H1 (cell line): ENCODE data around the gene DBH. TPM values are rescaled to one million over a fixed set of nuclear protein-coding genes. Genes with fewer than 3 reads are reported as not detected.

Experiments
- CTCF ChIA-PET: fragments of 300-600 bp; sonication (Branson Sonifier 250); formaldehyde crosslinking; loops from one replicate; lab custom pipeline; 2021; ENCODE audit not compliant: partially characterized antibody; lab: Charles Lee
- POLR2A ChIA-PET: fragments of 300-600 bp; sonication (Branson Sonifier 250); formaldehyde crosslinking; loops from one replicate; lab custom pipeline; 2021; ENCODE audit warnings: inconsistent platforms; ENCODE audit not compliant: partially characterized antibody; lab: Charles Lee
- DNase-seq, 2 experiments: peaks; one replicate each; pipeline versions ENCODE4 v3.0.0 to v3.0.0-alpha.2; 2010 to 2022; ENCODE audit warnings: low spot score in 2 of 2, low read depth in 1 of 2, mixed read lengths in 1 of 2
- FAIRE-seq: peaks from 2 replicates; lab custom pipeline; 2011; peaks lifted over from hg19 to GRCh38; lab: Jason Lieb, UNC
- H2AFZ ChIP-seq: 2 replicates; pipeline ENCODE4 v1.8.1; 2012; ENCODE audit warnings: low read length, inconsistent platforms
- H2AK5ac ChIP-seq: 2 replicates; pipeline ENCODE4 v1.6.1; 2013; ENCODE audit warnings: low read depth, low read length
- H2BK120ac ChIP-seq: replicated peaks from 2 replicates; pipeline ENCODE3; 2013; ENCODE audit warnings: low read depth, low read length, inconsistent platforms
- H2BK12ac ChIP-seq: 2 replicates; pipeline ENCODE4 v1.6.1; 2013; ENCODE audit warnings: low read depth, low read length
- H2BK15ac ChIP-seq: 2 replicates; pipeline ENCODE4 v1.6.1; 2013; ENCODE audit warnings: low read length
- H2BK20ac ChIP-seq: 2 replicates; pipeline ENCODE4 v1.6.1; 2013; ENCODE audit warnings: low read length
- H2BK5ac ChIP-seq: 2 replicates; pipeline ENCODE4 v1.6.1; 2013; ENCODE audit warnings: low read depth, low read length
- H3K14ac ChIP-seq: 2 replicates; pipeline ENCODE4 v1.6.1; 2013; ENCODE audit warnings: inconsistent platforms; ENCODE audit not compliant: insufficient read length
- H3K18ac ChIP-seq: 2 replicates; pipeline ENCODE4 v1.6.1; 2013; ENCODE audit warnings: low read length; ENCODE audit errors: extremely low read depth
- H3K23ac ChIP-seq: 2 replicates; pipeline ENCODE4 v1.6.1; 2013; ENCODE audit warnings: inconsistent platforms; ENCODE audit not compliant: insufficient read length
- H3K23me2 ChIP-seq: 2 replicates; pipeline ENCODE4 v1.6.1; 2013; ENCODE audit warnings: low read depth, low read length
- H3K27ac ChIP-seq: 2 replicates; pipeline ENCODE4 v1.6.1; 2011; ENCODE audit warnings: low read depth, low read length, inconsistent platforms
- H3K27me3 ChIP-seq, 4 experiments: replicated peaks in 1 of 4; 1 replicate in 1 of 4; 2 replicates in 3 of 4; pipeline versions ENCODE4 v1.6.1 to v1.8.1; 2011 to 2013; ENCODE audit warnings: low read length in 3 of 4, mild to moderate bottlenecking in 3 of 4, inconsistent platforms in 2 of 4, mixed read lengths in 2 of 4, moderate library complexity in 1 of 4; ENCODE audit not compliant: control insufficient read depth in 3 of 4, insufficient read depth in 3 of 4; ENCODE audit errors: extremely low read depth in 1 of 4
- H3K36me3 ChIP-seq, 4 experiments: 2 replicates each; pipeline versions ENCODE4 v1.6.1 to v1.8.1; 2011 to 2013; ENCODE audit warnings: mild to moderate bottlenecking in 4 of 4, low read length in 3 of 4, moderate library complexity in 2 of 4, control low read depth in 1 of 4, inconsistent platforms in 1 of 4; ENCODE audit not compliant: insufficient read depth in 4 of 4, control insufficient read depth in 2 of 4
- H3K4ac ChIP-seq: replicated peaks from 2 replicates; pipeline ENCODE3; 2013; ENCODE audit warnings: low read length, low read depth, mixed read lengths, inconsistent platforms; ENCODE audit not compliant: insufficient read length
- H3K4me1 ChIP-seq, 4 experiments: replicated peaks in 1 of 4; 1 replicate in 1 of 4; 2 replicates in 3 of 4; pipeline versions ENCODE4 v1.6.1 to v1.8.1; 2011 to 2013; ENCODE audit warnings: low read length in 3 of 4, inconsistent platforms in 2 of 4, mixed read lengths in 1 of 4; ENCODE audit not compliant: insufficient read depth in 4 of 4, control insufficient read depth in 3 of 4
- H3K4me2 ChIP-seq, 2 experiments: 2 replicates each; pipeline versions ENCODE4 v1.6.1 to v1.8.1; 2011 to 2013; ENCODE audit warnings: low read depth in 2 of 2, low read length in 2 of 2, control low read depth in 1 of 2, inconsistent platforms in 1 of 2, mild to moderate bottlenecking in 1 of 2; ENCODE audit not compliant: insufficient read depth in 1 of 2
- H3K4me3 ChIP-seq, 4 experiments: fragments of 200-600, 300-600 bp in 1 of 4; sonication (generic), shearing (Covaris generic), sonication (Bioruptor Twin) in 1 of 4; 2 replicates each; pipeline versions ENCODE4 v1.5.1 to v1.8.1; 2011 to 2016; ENCODE audit warnings: low read length in 4 of 4, low read depth in 3 of 4, control low read depth in 2 of 4, inconsistent platforms in 2 of 4, mild to moderate bottlenecking in 2 of 4, mixed read lengths in 1 of 4, moderate library complexity in 1 of 4; ENCODE audit not compliant: insufficient read depth in 2 of 4; ENCODE audit errors: extremely low read depth in 1 of 4
- H3K56ac ChIP-seq: replicated peaks from 2 replicates; pipeline ENCODE3; 2013; ENCODE audit warnings: low read depth, mild to moderate bottlenecking, mixed read lengths, low read length, inconsistent platforms; ENCODE audit not compliant: insufficient read length
- H3K79me1 ChIP-seq: 2 replicates; pipeline ENCODE4 v1.6.1; 2013; ENCODE audit warnings: low read depth, low read length, control low read depth
- H3K79me2 ChIP-seq, 2 experiments: 2 replicates each; pipeline versions ENCODE4 v1.6.1 to v1.8.1; 2012 to 2013; ENCODE audit warnings: low read length in 2 of 2, mild to moderate bottlenecking in 2 of 2, inconsistent platforms in 1 of 2; ENCODE audit not compliant: insufficient read depth in 2 of 2, control insufficient read depth in 1 of 2
- H3K9ac ChIP-seq, 4 experiments: replicated peaks in 1 of 4; 1 replicate in 1 of 4; 2 replicates in 3 of 4; pipeline versions ENCODE4 v1.6.1 to v1.8.1; 2011 to 2013; ENCODE audit warnings: low read depth in 3 of 4, low read length in 3 of 4, control low read depth in 2 of 4, mild to moderate bottlenecking in 2 of 4, moderate library complexity in 2 of 4, inconsistent platforms in 1 of 4; ENCODE audit errors: extremely low read depth in 1 of 4
- H3K9me3 ChIP-seq, 2 experiments: 2 replicates each; pipeline versions ENCODE4 v1.6.1 to v1.8.1; 2012 to 2013; ENCODE audit warnings: mild to moderate bottlenecking in 2 of 2, moderate library complexity in 2 of 2, control low read depth in 1 of 2, inconsistent platforms in 1 of 2, low read depth in 1 of 2, low read length in 1 of 2, mixed read lengths in 1 of 2; ENCODE audit not compliant: insufficient read depth in 2 of 2
- H4K20me1 ChIP-seq, 2 experiments: replicated peaks in 1 of 2; 2 replicates each; pipeline versions ENCODE3 to v1.8.1; 2011 to 2013; ENCODE audit warnings: inconsistent platforms in 2 of 2, low read length in 2 of 2, mild to moderate bottlenecking in 1 of 2; ENCODE audit not compliant: insufficient read depth in 2 of 2, control insufficient read depth in 1 of 2
- H4K5ac ChIP-seq: 2 replicates; pipeline ENCODE4 v1.6.1; 2013; ENCODE audit warnings: low read length, low read depth, mixed read lengths, inconsistent platforms; ENCODE audit not compliant: insufficient read length
- H4K8ac ChIP-seq: 2 replicates; pipeline ENCODE4 v1.8.0; 2013; ENCODE audit warnings: mild to moderate bottlenecking, moderate library complexity, low read length, inconsistent platforms; ENCODE audit not compliant: insufficient read depth; ENCODE audit errors: extremely low read depth
- H4K91ac ChIP-seq: replicated peaks from 2 replicates; pipeline ENCODE3; 2013; ENCODE audit warnings: low read length, mixed read lengths, inconsistent platforms; ENCODE audit not compliant: insufficient read length
- ASH2L ChIP-seq: fragments of 200-600, 300-600 bp; sonication (generic); IDR thresholded peaks from one replicate; pipeline ENCODE4 v1.7.1; 2017; ENCODE audit warnings: low read length
- BCL11A ChIP-seq, 2 experiments: IDR thresholded peaks; one replicate each; pipeline ENCODE4 v1.6.1; 2011; ENCODE audit warnings: low read depth in 2 of 2, low read length in 2 of 2, mild to moderate bottlenecking in 2 of 2
- BRCA1 ChIP-seq: IDR thresholded peaks from 2 replicates; pipeline ENCODE4 v1.6.1; 2012; ENCODE audit warnings: low read depth, low read length, improper control_type of control experiment
- RFX5 ChIP-seq: IDR thresholded peaks from 2 replicates; pipeline ENCODE4 v1.6.1; 2011; ENCODE audit warnings: low read depth, low read length, improper control_type of control experiment, borderline replicate concordance
- SP1 ChIP-seq: IDR thresholded peaks from 2 replicates; pipeline ENCODE4 v1.6.1; 2011; ENCODE audit warnings: low read depth, low read length
- SRF ChIP-seq: IDR thresholded peaks from 2 replicates; pipeline ENCODE4 v1.6.1; 2011; ENCODE audit warnings: mild to moderate bottlenecking, low read depth, low read length, moderate library complexity
- WGBS, 2 experiments: shearing (Covaris generic) in 1 of 2; methylation state at CpG; one replicate each; pipeline versions ENCODE4 v1.1.6 to v1.1.7; 2013 to 2015; ENCODE audit warnings: low lambda C conversion rate in 2 of 2, mixed read lengths in 2 of 2, inconsistent platforms in 1 of 2, low coverage in 1 of 2, missing lambda C conversion rate in 1 of 2; ENCODE audit not compliant: insufficient replicate concordance in 2 of 2, insufficient coverage in 1 of 2, insufficient read length in 1 of 2; ENCODE audit errors: extremely low coverage in 1 of 2, missing lambda C conversion rate in 1 of 2; 5-methylcytosine and 5-hydroxymethylcytosine counted together
- polyA plus RNA-seq, 7 experiments: library from polyadenylated mRNA; depleted of rRNA in 3 of 7; stranded (reverse) in 5 of 7; unstranded in 2 of 7; fragments of >200 nt in 5 of 7; fragments of 200-250 nt in 2 of 7; gene quantifications; 1 replicate in 5 of 7; 2 replicates in 1 of 7; 4 replicates in 1 of 7; pipeline versions ENCODE4 v1.2.1 to v1.2.3, GENCODE V29; 2011 to 2013; ENCODE audit warnings: missing spikeins in 2 of 7, mixed read lengths in 2 of 7
- total RNA-seq: library from RNA; stranded (reverse); fragmentation: NEBNext Ultra II Directional; extraction: Animal tissue kit (Norgen Biotek cat#: 25700); gene quantifications from 2 replicates; pipeline ENCODE4 v1.2.1, GENCODE V29; 2021

The DBH gene
- total and polyA plus RNA-seq, 2 of the 8 experiments (the other 6 are each of a cell fraction or from before 2014, with no cell fraction given) = 0.18 TPM; not detected in 1

- no peak overlapping the region for H3K4me3 ChIP-seq
- H2AFZ ChIP-seq = no peak overlapping the region
- H3K4me1 ChIP-seq = peaks cover 0 to 30% (median 18%) of the 10 kb centered on the region in 4 experiments; a peak in 6 of 7 replicates
- no peak overlapping the region for H2BK120ac ChIP-seq
- no peaks in the 10 kb centered on the region for H3K23me2 ChIP-seq
- no peaks in the 10 kb centered on the region for H3K9me3 ChIP-seq
- H3K36me3 ChIP-seq = no peaks in the 10 kb centered on the region
- ChIA-PET CTCF (interaction anchor here (0.9 to 2.4 kb wide), 9 partner anchors 14 to 138 kb away, joined by 3 to 7 read pairs (median 4); no protein-coding TSS in a partner anchor), POLR2A (interaction anchor here (1.2 kb wide), 1 partner anchor 18 kb away, joined by 3 read pairs; no protein-coding TSS in a partner anchor)
- WGBS, 2 experiments = 95% methylated on average over 8 of the region's 8 CpGs; no CpG with 5 or more reads in 1 of the 2 experiments
- H4K20me1 ChIP-seq = no peaks in the 10 kb centered on the region
- H3K23ac ChIP-seq = no peak overlapping the region
- no peak for DNase-seq
- no peak overlapping the region for H4K5ac ChIP-seq
- H3K27ac ChIP-seq = no peak overlapping the region
- no peak overlapping the region for H3K4ac ChIP-seq
- no peaks in the 10 kb centered on the region; a peak in 1 of 7 replicates for H3K27me3 ChIP-seq
- peak overlapping the region; percentile 18 for H4K91ac ChIP-seq
- no peak overlapping the region for H2BK15ac ChIP-seq
- no peak for FAIRE-seq
- H2AK5ac ChIP-seq = no peak overlapping the region
- no peaks in the 10 kb centered on the region for H3K79me1 ChIP-seq
- H3K14ac ChIP-seq = no peak overlapping the region
- peak overlapping the region; percentile 56; the same call in 1 of the 2 replicates for H2BK5ac ChIP-seq
- H3K56ac ChIP-seq = no peak overlapping the region
- TF ChIP-seq BRCA1 (no peak), ASH2L (no peak), SRF (no peak), BCL11A (IDR thresholded peaks at IDR 0.05; ENCODE audit: low read depth in 2 of 2, low read length in 2 of 2) (no peak), RFX5 (no peak), SP1 (no peak)
- 0 out of 2 replicates have a peak overlapping the region, but pooled peaks have one; percentile 72 for H2BK20ac ChIP-seq
- no peak overlapping the region for H3K9ac ChIP-seq
- peak overlapping the region; percentile 31; the same call in 1 of the 2 replicates for H2BK12ac ChIP-seq
- H3K18ac ChIP-seq = 0 out of 2 replicates have a peak overlapping the region, but pooled peaks have one; percentile 34
- no peaks in the 10 kb centered on the region for H3K79me2 ChIP-seq
- peak overlapping the region in 1 of 2 experiments; percentile 40; a peak in 1 of 4 replicates for H3K4me2 ChIP-seq
- peak overlapping the region; percentile 53; the same call in 1 of the 2 replicates for H4K8ac ChIP-seq
Measured at GRCh38 chr9:133633681-133634080, 2.5 kb upstream of the DBH start.
